EL (cell line): ENCODE results near the gene SPOP.
"Not testable (repeated sequence)": the region's sequence is repeated elsewhere in the genome, so short reads cannot be mapped to it uniquely, and the experiment has no call there.

ENCODE experiments used
- DNase-seq: peaks from one replicate; pipeline ENCODE4 v3.0.0-alpha.2; 2016

SPOP gene

GRCh38 chr17:49570540-49571242 is 107.2 kb downstream of the SPOP start:
- no peak for DNase-seq

GRCh38 chr17:49568695-49569047 is 109.2 kb downstream of the SPOP start:
- DNase-seq: not testable (repeated sequence)

- peak; percentile 83 for DNase-seq
Measured at GRCh38 chr17:49567871-49568694, 109.8 kb downstream of the SPOP start.

- DNase-seq: no peak
Measured at GRCh38 chr17:49567104-49567521, 110.8 kb downstream of the SPOP start.

GRCh38 chr17:49566668-49567071 is 111.2 kb downstream of the SPOP start:
- DNase-seq: no peak

- no peak for DNase-seq
Measured at GRCh38 chr17:49565948-49566491, 111.9 kb downstream of the SPOP start.

GRCh38 chr17:49564638-49565037 is 113.3 kb downstream of the SPOP start:
- DNase-seq: no peak

GRCh38 chr17:49557312-49558024 is 120.4 kb downstream of the SPOP start:
- peak; percentile 53 for DNase-seq

- DNase-seq: peak; percentile 74
Measured at GRCh38 chr17:49556223-49556943, 121.5 kb downstream of the SPOP start.

- DNase-seq: no peak
Measured at GRCh38 chr17:49555495-49556222, 122.2 kb downstream of the SPOP start.

GRCh38 chr17:49554694-49555494 is 123.0 kb downstream of the SPOP start:
- DNase-seq: no peak

GRCh38 chr17:49553676-49554335 is 124.1 kb downstream of the SPOP start:
- DNase-seq: no peak

- DNase-seq: peak; percentile 43
Measured at GRCh38 chr17:49552070-49552751, 125.7 kb downstream of the SPOP start.

GRCh38 chr17:49551221-49552069 is 126.5 kb downstream of the SPOP start:
- DNase-seq: no peak

GRCh38 chr17:49550764-49551163 is 127.1 kb downstream of the SPOP start:
- not testable (repeated sequence) for DNase-seq

GRCh38 chr17:49549691-49550678 is 127.9 kb downstream of the SPOP start:
- DNase-seq: no peak

GRCh38 chr17:49549311-49549605 is 128.6 kb downstream of the SPOP start:
- DNase-seq: no peak
